A673 (cell line): Measurements from ENCODE around the gene HIBCH.

ENCODE experiments used
- CTCF ChIP-seq: fragments of 300-800, 200-600 bp; sonication (generic); conservative IDR thresholded peaks from 2 replicates; pipeline ENCODE4 v1.5.1; 2017; ENCODE audit warnings: low read depth, mild to moderate bottlenecking, antibody characterized with exemption, low read length, moderate library complexity, mixed read lengths
- EZH2 ChIP-seq: fragments of 200-600 bp; sonication (generic); IDR thresholded peaks from 2 replicates; pipeline ENCODE4 v1.6.1; 2017; ENCODE audit warnings: borderline replicate concordance, low read depth, mild to moderate bottlenecking, mixed read lengths, antibody characterized with exemption, low read length; ENCODE audit not compliant: poor library complexity, severe bottlenecking

- no peak for TF ChIP-seq CTCF
- TF ChIP-seq EZH2, result no peak
These were observed 117.6 kb downstream of the HIBCH start for GRCh38 chr2:190202018-190202417.
